Stimulated activated CD4-positive, alpha-beta T cell treated with anti-CD3 and anti-CD28 coated beads, Interleukin-12 subunit alpha, Interleukin-12 subunit beta, amount 100 ng/mL, for 24 hours (primary cell): ENCODE measurements around the gene GRIK4.

Source experiments
- DNase-seq, 2 experiments: peaks; one replicate each; pipeline ENCODE4 v3.0.0-alpha.2; 2020; ENCODE audit warnings: low read depth in 2 of 2

GRIK4 gene

DNA sequence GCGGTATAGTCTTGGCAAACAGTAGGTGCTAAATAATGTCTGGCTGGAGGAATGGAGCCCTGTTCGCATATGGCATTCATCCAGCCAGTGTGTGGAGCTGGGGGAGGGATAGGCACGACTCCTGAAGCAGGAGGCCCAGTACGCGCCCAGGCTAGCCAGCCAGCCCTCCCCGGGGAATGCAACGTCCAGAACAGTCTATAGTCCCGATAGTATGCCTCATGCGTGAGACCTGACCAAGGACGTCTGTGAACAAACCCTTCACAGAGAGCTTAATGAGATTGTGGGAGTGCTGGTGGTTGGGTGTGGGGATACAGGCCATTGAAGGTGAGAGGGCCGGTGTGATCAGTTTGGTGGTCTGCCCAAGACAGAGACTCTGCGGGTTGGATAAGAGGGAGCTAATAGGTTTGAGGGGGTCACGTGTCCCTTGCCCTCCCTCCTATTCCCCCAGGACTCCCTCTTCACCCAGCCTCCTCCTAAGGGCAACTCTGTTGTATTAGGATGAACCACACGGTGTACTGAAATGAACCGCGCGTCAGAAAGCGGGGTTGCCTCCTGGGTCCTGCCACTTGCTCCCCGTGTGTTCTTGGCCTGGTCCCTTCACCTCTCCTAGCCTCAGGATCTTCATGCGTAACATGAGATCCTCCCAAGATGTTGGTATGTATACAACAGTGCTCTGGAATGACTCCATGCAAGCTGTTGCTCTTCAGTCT is 987 bp upstream of the GRIK4 start:
- DNase-seq: no peak

DNA sequence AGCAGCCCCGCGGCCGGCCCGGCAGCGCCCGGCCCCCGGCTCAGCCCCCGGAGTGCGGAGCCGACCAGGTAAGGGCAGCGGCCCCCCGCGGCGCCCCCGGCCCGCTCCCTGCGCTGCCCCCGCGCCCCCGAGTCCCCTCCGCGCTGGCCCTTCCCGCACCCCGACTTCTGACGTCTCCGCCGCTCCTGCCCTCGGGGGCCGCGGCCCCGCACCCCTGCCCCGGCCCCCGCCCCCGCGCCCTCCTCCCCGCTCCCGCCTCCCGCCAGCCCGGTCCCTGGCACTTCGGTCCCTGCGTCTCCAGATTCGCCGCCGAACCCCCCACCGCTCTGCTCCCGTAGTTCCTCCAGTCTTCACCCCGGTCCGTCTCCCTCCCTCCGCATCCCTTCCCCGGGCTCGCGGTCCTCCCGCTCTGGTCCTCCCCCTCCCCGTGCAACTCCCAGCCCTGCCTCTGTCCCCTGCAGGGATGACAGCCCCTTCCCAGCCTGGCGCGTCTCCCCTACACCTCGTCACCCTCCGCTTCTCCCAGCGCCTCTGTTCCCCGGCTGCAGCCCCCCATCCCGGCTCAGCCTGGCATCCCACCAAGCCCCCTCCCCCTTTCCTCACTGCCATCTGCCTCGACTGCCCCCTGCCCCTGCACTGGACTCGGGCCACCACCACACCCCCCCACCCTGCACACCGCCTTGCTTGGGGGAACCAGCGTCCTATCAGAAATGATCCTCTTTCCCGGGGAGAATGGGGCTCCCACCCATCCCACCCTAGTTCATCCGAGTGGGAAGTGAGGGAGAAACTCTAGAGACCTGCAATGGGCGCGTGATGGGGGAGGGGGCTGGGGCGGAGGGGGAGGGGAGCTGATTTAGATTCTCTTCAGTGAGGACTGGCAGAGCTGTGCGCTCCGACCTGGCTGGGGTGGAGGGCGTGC is 531 bp downstream of the GRIK4 start:
- no peak for DNase-seq

DNA sequence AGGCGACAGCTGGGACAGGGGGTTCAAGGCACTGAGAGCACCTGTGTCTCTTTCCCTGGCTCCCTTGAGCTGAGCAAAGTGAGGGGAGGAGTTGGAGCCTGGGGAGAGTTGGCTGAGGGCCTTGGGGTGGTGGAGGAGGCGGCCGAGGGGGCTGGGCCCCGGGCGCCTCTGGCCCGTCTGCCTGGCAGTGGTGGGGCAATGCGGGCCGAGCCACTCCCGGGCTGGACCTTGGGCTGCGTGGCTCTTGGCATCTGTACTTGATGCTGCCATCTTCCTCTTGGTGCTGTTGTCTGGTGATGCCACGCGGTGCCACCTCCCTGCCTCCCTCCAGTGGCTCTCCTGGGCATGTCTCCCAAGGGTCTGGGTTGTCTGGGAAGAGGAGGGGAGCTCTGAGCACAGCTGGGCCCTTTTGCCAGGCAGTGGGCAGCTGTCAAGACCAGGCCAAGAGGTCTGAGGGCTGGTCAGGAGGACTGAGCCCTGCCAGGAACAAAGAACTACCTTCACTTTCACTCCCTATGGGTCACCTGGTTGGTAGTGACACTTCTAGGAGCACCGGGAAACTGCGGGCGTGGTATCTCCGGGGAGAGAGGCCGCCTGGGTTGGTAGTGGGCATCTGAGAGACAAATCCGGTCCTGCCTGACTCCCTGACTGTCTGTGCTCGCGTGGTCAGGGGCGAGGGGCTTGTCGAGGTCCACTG is 1.3 kb downstream of the GRIK4 start:
- DNase-seq: no peak

DNA sequence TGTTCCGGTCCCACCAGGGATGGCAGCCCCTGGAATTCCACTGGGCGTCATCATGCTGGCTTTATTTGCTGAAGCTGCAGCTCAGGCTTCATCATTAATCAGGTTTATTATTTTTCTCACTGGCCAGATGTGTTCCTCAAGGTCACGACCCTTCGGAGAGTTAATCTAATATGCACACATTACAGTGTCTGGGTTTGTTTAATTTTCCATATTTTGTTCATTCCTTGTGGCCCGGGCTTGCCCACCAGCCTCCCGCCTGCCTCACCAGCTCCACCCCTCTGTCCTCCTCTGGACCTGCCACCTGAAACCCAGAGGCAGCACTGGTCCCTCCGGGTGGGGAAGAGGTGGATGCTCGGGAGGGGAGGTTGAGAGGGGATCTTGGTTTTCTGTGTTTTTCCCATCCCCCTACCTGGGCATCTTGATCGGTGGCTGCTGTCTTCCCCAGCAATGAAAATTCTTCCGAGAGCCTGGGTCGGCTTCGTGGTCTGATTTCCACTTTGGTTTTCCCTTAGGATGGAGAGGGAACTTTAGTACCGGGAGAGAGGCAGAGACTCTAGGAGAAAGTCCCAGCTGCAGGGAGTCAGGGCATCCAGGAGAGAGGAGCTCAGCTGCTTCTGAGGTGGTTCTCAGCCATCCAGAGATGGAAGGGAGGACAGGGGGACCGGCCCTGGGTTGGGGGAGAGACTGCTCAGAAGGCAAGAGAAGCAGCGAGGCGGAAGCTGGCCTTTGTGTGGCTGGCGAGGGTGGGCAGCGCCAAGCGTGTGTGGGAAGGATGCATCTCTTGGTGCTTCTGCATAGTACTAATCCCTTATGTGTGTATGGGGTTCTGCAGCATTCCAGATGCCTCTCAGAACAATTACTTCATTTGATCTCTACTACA is 2.1 kb downstream of the GRIK4 start:
- no peak for DNase-seq

DNA sequence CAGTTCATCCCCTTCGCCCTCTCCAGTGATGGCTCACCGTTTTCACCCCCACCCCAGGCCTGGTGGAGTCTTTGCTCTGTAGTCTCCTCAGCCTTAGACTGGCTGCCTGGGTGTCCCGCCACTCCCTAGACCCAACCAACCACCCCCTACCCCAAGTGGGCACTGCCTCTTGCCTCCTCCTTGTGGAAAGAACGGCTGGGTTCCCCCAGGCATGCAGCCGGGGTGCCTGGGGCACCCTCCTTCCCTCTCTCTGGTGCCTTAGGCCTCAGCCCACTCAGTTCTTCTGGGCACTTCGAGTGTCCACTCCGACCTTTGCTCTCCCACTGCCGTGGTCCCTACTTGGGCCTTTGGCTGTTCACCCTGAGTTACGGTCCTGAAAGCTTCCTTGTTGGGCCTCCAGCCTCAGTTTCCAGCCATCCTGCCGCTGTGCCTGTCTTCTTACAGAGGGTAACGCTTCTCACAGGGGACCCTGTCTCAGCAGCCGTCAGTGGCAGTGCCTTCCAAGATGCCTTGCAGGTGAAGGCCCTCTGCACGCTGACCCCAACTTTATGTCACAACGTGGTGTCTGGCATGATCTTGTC is 3.1 kb downstream of the GRIK4 start:
- no peak for DNase-seq

DNA sequence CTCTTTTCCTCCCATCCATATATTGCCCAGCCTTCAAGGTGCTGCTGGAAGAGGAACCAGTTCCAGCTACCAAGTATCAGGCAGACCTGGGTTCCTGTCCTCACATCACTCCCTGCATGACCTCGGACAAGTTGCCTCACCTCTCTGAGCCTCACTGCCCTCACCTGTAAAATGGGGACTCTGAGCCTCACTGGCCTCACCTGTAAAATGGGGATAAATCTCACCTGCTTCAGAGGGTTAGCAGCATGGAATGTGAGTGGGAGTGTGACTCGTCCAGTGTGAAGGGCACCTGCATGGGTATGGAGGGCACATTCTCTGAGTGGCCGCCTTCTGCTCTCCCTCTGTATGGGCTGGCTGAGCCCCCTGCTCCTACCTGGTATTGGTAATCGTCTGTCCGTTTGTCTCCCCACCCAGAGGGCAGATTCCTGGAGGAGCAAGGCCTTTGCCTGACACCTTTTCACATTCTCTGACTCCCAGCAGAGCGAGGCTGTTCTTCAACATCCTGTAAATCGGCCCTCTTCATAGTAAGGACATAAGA is 3.7 kb downstream of the GRIK4 start:
- DNase-seq: no peak

DNA sequence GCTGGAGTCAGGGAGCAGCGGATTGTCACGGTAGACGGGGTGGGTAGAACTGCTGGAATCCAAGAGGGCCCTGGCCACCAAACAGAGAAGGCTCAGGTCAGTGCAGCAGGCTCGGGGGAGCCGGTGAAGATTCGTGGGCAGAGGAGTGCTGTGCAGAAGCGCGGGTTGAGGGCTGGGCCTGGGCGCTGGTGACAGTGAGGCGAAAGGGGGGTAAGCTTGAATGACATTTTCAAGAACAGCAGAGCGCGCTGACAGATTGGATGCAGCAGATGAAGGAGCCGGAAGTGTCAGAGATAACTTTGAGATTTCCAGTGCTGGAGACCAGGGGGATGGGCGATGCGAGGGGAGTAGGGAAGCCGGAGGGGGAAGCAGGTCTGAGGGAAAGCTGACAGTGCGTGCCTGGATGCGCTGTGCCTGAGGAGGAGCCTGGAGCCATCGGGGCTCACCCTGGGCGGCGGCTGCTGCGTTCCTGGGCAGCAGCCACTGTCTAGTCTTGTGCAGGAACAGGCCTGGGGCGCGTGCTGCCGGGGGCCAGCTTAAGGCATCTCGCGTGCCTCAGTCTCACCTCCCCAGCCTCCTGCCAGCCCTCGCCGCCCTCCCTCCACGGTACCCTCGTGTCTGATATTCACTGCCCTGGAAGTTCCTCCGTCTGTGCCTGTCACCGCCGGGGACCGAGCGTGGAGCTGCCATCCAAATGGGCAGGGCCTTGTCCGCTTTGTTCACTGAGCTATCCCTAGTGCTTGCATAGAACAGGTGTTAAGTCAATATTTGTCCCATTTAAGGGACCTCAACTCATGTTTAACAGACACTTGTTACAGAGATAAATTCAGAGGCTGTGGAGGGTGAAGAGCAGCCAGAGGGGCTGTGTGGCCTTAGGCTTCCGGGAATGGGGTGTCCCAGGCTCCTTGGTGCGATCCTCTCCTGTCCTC is 5.2 kb downstream of the GRIK4 start:
- no peak for DNase-seq

DNA sequence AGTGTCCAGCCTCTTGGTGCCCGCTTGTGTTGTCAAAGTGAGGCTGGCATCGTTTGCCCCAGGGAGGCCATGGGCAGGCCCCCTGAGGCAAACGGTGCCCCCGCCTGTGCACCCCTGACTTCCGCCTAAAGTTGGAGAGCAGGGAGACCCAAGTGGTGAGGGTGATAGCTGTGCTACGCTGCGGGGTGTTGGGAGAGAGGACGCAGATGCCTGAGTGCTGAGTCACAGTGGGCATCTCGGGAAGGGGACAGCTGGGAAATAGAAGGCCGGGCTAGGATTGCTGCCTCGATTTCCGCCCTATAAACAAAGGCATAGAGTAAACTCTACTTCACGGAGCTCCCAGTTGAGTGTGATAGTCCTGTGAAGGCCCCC is 5.8 kb downstream of the GRIK4 start:
- DNase-seq: no peak

DNA sequence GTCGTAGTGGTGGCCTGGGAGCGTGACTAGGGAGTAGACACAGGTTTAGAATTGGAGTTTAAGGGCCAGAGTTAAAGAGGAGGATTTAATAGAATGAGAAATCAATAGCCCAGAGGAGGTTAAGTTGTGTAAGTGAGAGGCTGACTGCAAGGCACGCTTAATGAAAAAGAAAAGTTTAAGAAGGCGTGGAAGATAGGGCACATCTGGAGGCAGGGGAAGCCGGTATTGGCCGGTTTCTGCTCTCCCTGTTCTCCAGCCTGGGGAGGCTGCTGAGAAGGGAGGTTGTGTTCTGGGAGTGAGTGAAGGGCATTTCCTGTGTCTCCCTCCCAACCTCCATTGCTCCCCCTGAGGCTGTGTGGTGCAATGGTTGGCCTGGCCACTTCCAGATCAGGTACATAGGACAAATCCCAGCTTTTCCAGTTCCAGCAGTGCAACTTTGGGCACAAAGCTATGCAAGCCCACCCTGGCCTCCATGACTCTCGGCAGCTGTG is 6.3 kb downstream of the GRIK4 start:
- DNase-seq: no peak

DNA sequence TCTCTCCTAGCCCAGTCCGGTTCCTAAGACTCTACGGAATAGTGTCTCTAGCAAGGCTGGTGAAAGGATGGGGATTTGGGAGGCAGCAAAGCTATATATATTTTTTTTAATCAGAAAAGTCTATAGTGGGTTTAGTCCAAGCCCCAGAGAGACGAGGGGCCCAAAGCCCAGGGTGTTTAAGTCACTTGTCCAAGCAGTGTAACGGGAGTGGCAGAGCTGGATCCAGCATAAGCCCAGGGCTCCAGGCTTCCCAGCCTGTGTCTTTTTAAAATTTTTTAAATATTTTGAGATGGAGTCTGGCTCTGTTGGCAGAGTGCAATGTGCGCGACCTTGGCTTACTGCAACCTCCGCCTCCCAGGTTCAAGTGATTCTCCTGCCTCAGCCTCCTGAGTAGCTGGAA is 6.8 kb downstream of the GRIK4 start:
- DNase-seq: no peak

DNA sequence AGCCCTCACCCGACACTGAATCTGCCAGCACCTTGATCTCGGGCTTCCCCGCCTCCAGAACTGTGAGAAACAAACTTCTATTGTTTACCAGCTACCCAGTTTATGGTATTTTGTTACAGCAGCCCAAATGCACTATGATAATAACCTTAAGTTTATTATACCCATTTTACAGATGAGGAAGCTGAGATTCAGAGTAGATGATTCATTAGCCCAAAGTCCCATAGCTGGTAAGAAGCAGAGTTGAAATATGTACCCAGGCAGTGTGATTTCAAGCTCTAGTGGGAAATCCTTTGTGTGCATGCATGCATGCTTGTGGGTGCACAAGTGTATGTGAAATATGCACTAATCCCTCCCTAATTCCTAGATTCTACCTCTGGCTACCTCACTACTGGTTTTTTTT is 7.9 kb downstream of the GRIK4 start:
- no peak for DNase-seq

DNA sequence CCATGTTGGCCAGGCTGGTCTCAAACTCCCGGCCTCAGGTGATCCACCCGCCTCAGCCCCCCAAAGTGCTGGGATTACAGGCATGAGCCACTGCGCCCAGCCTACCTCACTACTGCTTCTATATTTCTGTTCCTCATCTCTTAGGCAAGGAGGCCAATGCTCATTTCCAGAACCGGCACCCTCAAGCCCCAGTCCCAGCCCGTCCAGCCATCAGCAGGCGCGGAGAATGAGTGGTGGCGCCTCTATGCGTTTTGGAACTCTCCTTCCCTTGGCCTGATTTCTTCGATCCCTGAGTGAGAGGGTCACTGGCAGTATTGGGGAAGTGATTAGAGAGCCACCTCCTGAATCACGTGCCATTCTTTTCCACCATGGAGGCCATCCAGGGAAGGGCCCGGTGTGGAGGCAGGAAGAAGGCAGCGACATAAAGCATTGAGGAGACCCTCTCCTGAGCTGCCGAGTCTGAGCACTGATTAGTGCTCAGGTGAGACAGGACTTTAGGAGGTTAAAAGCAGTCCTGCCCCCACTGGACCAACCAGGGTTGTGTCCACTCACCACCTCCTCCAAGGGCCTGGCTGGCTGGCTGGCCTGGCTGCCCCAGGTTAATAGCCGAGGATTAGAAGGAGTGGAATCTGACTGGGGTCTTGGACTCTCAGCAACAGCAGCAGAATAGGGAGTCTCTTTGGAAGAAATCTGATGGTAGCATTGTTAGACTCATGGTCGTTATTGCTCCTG is 8.7 kb downstream of the GRIK4 start:
- no peak for DNase-seq

DNA sequence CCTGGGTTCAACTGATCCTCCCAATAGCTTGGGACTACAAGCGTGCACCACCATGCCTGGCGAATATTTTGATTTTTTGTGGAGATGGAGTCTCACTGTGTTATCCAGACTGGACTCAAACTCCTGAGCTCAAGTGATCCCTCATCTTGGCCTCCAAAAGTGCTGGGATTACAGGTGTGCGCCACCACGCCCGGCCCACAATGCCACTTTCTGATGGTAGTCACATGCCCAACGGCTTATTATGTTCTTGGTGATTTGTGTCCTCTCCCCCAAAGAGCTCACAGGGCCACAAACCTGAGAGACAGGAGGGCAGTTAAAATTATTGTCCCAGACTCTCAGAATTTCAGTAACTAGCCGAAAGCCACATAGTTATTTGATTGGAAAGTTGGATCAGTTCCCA is 9.6 kb downstream of the GRIK4 start:
- no peak for DNase-seq

DNA sequence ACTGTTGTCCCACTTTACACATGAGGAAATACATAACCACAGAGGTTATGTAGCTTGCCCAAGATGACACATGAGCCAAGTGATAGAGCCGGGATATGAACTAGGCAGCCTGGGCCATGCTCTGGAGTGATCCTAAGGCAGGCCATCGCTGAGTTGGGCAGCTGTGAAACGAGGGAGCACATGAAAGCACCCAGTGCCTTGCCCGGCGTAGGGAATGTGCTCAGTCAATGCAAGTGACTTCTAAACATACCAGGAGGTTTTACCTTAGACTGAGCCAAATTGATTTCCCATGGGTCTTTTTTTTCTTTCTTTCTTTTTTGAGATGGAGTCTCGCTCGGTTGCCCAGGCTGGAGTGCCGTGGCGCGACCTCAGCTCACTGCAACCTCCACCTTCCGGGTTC is 10.5 kb downstream of the GRIK4 start:
- DNase-seq: no peak

DNA sequence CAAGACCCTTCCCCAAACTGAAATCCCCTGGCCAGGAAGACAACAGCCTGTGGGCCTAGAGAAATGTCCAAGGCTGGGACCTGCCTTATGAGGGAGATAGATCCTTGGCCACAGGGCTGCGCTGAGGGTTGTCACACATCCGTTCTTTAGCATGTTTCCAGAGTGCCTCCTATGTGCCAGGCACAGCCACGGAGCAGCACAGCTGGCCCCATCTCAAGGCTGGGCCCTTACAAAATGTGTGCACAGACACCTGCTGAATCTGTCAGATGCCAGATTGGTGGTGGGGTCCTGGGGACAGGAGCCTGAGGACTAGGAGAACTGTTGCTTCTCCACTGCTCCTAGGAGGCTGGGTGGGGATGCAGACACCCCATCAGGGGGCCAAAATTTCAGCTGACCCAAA is 11.2 kb downstream of the GRIK4 start:
- no peak for DNase-seq

DNA sequence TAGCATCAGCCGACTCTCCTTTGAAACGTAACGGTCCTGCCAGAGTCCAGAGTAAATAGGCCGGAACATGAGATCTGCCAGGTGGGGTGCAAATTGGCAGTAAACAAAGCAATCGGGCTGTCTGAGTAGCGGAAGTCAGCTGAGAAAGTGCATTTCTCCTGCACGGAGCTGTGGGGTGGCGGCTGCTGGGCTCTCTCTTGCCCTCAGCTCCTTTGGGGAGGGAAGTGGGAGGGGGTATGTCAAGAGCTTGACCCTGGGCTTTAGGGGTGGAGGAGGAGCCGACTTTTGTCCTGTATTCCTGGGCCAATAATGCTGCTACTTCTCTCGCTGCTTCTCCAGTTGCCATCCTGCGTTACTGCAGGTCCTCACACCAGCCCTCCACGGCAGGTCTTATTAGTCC is 11.6 kb downstream of the GRIK4 start:
- no peak for DNase-seq

DNA sequence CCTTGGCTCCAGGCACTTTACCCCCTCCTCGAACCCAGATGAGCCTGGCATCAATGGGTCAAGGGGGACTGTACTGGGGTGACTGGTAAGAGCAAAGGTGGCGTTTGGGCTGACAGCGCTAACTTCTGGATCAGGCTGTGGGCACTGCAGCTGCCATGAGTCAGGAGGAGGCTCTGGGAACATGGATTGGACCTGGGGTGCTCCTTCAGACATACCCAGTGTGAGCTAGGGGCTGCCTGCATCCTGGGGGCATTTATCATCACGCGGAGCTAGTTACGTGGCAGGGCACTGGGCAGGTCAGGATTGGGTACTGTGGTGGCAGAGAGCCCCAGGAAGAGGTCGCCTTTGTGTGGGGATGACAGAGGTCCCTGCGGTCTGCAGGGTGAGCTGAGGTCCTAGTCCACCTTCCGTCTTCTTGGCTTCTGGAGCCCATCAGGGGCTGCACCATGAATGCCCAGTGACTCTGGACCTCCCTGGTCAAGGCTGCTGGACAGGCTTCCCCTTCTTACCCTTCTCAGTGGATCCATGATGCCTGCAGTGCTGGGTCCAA is 13.1 kb downstream of the GRIK4 start:
- no peak for DNase-seq

DNA sequence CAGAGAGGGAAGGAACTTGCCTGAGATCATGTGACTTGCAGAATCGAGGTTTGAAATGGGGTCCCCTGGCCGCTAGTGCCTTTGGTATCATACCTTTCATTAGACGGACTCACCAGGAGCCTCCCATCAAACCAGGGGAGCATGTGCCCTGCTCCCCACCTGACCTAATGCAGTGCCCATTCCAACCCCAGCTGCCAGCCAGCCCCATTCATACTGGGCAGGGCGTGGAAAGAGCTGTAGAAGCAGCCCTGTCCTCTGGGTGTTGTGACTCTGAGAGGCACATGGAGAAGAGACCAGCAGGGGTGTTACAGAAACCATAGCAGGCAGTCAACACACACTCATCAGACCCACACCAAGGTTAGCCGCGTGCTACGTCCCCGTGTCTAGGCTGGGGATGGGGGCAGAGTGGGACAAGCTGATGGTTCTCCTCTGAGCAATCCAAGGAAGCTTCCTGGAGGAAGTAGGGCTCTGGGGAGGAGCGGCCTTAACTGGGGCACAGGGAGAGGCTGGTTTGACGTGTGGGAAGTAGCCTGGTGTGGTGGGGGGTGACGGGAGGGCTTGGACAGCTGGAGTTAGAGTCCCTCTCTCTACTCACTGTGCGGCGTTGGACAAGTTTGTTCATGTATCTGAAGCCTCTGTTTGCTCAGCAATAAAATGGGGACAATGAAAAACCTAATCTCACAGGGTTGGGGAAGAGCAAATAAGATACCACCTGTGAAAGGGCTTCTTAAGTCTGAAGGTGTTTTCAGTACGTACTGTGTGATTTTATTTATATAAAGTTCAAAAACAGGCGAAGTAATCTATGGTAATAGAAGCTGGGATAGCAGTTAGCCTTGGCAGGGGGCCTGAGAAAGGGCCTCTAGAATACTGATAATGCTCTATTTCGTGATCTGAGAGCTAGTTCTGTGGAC is 14.0 kb downstream of the GRIK4 start:
- no peak for DNase-seq
